Hepatic stellate cell (primary cell): ENCODE results near the gene HOXB2.
"Not testable (repeated sequence)": the region's sequence is repeated elsewhere in the genome, so short reads cannot be mapped to it uniquely, and the experiment has no call there.

Experiments
- DNase-seq: peaks from one replicate; pipeline ENCODE4 v3.0.0; 2011; ENCODE audit warnings: low spot score

HOXB2 gene

GRCh38 chr17:48514477-48514876 is 30.4 kb downstream of the HOXB2 start:
- no peak for DNase-seq

GRCh38 chr17:48513666-48514455 is 31.0 kb downstream of the HOXB2 start:
- DNase-seq, result no peak

DNA sequence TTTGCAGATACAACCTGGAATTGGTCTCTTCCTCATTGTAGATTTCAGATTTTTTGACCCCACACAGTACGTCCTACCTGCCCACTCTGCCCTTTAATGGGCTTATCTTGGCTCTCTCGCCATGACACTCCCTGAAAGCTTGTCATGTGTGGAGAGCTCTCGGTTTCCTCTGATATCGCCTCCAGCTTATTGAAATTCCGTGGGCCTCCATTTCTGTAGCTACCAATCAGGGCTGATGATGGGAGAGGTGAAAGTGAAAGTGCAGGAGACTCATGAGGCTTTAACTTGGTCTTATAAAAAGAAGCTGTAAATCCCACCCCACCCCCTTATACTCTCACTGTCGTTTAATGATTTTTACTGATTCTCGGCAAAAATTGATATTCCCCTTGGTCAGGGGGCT is 31.8 kb downstream of the HOXB2 start:
- peak; percentile 40 for DNase-seq

GRCh38 chr17:48510761-48511604 is 33.9 kb downstream of the HOXB2 start:
- DNase-seq, result peak; percentile 40

DNA sequence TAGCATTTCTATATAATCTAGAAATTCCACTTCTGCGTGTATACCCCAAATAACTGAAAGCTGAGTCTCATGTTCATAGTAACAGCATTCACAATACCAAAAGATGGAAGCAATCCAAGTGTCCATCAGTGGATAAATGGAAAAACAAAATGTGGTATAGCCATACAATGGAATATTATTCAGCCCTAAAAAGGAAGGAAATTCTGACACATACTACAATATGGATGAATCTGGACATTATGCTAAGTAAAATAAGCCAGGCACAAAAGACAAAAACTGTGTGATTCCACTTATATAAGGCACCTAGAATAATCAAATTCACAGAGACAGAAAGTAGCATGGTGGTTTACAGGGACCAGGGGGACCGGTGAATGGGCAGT is 34.5 kb downstream of the HOXB2 start:
- no peak for DNase-seq

DNA sequence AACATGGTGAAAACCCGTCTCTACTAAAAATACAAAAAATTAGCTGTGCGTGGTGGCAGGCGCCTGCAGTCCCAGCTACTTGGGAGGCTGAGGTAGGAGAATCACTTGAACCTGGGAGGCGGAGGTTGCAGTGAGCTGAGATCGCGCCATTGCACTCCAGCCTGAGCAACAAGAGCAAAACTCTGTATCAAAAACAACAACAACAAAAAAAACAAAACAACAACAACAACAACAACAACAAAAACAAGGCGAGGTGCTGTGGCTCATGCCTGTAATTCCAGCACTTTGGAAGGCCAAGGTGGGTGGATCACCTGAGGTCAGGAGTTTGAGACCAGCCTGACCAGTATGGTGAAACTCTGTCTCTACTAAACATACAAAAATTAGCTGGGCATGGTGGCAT is 35.2 kb downstream of the HOXB2 start:
- DNase-seq, result not testable (repeated sequence)

DNA sequence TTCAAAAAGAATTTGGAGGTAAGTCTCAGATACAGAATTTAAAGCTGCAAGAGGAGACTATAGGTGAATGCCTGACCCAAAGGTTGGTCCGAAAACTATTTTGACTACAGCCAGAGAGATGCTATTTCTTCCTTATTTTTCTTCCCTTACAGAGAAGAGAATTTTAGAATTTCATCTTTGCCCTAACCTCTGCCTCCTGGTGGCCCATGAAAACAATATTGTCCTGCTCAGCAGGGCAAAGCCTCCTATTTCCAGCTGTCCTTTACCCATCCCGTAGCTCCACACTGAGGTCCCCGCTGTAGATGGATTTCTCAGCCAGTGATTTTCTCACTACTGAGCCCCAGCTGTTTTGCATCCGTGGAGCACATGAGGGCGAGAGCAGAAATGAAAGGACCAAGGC is 38.7 kb downstream of the HOXB2 start:
- no peak for DNase-seq

DNA sequence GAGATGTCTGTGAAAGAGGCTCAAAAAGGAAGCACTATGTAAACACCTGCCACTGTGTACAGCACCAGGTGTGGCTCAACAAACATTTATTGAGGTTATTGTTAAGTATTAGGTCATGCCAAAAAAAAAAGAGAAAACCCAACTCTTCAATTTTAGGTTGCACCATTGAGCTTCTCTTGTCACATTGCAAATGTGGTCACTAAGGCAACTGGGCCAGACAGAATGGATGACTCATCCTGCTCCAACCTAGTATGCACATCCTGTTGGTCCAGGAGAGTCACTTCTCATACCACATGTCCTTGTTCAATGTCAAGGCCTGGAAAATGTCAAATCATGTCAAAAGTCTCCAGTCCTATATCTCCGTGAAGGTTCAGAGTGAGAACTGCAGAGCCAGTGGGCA is 39.1 kb downstream of the HOXB2 start:
- peak; percentile 79 for DNase-seq

GRCh38 chr17:48504953-48505352 is 40.0 kb downstream of the HOXB2 start:
- DNase-seq, result no peak

- no peak for DNase-seq
Measured at GRCh38 chr17:48503747-48504146, 41.2 kb downstream of the HOXB2 start.

GRCh38 chr17:48502901-48503300 is 42.0 kb downstream of the HOXB2 start:
- DNase-seq, result no peak

- no peak for DNase-seq
Measured at GRCh38 chr17:48502312-48502711, 42.6 kb downstream of the HOXB2 start.

GRCh38 chr17:48500435-48501426 is 44.2 kb downstream of the HOXB2 start:
- no peak for DNase-seq

GRCh38 chr17:48499735-48500434 is 45.0 kb downstream of the HOXB2 start:
- DNase-seq, result no peak

- no peak for DNase-seq
Measured at GRCh38 chr17:48499248-48499647, 45.7 kb downstream of the HOXB2 start.

GRCh38 chr17:48498164-48498850 is 46.6 kb downstream of the HOXB2 start:
- no peak for DNase-seq

GRCh38 chr17:48497103-48497502 is 47.8 kb downstream of the HOXB2 start:
- DNase-seq, result no peak

DNA sequence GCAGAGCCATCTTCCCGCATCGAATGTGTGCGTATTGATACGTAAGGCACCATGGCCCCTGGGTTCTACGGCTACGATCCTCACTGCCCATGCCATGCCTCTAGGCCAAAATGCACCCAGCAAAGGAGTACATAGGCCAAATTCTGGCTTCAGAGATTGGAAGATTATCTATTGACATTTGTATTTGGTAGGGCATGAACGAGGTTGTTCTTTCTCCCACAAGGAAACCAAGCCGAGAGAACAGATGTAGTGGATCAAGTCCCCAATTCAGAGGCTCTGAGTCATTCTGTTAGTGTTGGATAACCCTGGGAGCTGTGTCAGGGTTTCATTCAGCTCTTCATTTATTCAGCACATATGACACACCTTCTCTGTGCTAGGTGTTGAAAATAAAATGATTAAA is 50.6 kb downstream of the HOXB2 start:
- DNase-seq, result peak; percentile 78
